Stimulated activated naive CD4-positive, alpha-beta T cell treated with Interleukin-2 at 50 U/mL for 16 hours (primary cell): ENCODE measurements around the gene ZNF761.
"Not testable (repeated sequence)": the region's sequence is repeated elsewhere in the genome, so short reads cannot be mapped to it uniquely, and the experiment has no call there.

Experiments
- DNase-seq: peaks from one replicate; lab custom pipeline; 2025; lab: John Stamatoyannopoulos, UW

Gene ZNF761

GRCh38 chr19:53431399-53432087 lies at the start of gene ZNF761:
Gene ZNF761, plus strand, starts transcription at chr19:53431984. Its CDS starts 15,285 bp downstream, at chr19:53447269.
- peak; percentile 92 for DNase-seq

- DNase-seq, result no peak
Measured at GRCh38 chr19:53388168-53388567, 43.6 kb upstream of the ZNF761 start.

- DNase-seq, result no peak
Measured at GRCh38 chr19:53388904-53389303, 42.9 kb upstream of the ZNF761 start.

- DNase-seq, result no peak
Measured at GRCh38 chr19:53389571-53389970, 42.2 kb upstream of the ZNF761 start.

GRCh38 chr19:53389978-53390377 lies 41.8 kb upstream of the ZNF761 start:
- no peak for DNase-seq

GRCh38 chr19:53394522-53394973 lies 37.2 kb upstream of the ZNF761 start:
- DNase-seq, result no peak

GRCh38 chr19:53394974-53395839 lies 36.6 kb upstream of the ZNF761 start, which contains the start of gene ZNF765:
Gene ZNF765, plus strand, starts transcription at chr19:53395149. Its CDS starts 2,867 bp downstream, at chr19:53398016.
- peak; percentile 91 for DNase-seq

GRCh38 chr19:53395840-53396524 lies 35.8 kb upstream of the ZNF761 start:
- not testable (repeated sequence) for DNase-seq

- DNase-seq, result no peak
Measured at GRCh38 chr19:53396525-53396868, 35.3 kb upstream of the ZNF761 start.

GRCh38 chr19:53397918-53398317 lies 33.9 kb upstream of the ZNF761 start:
- DNase-seq, result not testable (repeated sequence)

GRCh38 chr19:53409505-53410204 lies 22.1 kb upstream of the ZNF761 start:
- DNase-seq, result no peak

- not testable (repeated sequence) for DNase-seq
Measured at GRCh38 chr19:53420520-53421315, 11.1 kb upstream of the ZNF761 start.

- no peak for DNase-seq
Measured at GRCh38 chr19:53422551-53422950, 9.2 kb upstream of the ZNF761 start.

- DNase-seq, result not testable (repeated sequence)
Measured at GRCh38 chr19:53423074-53423473, 8.7 kb upstream of the ZNF761 start.

GRCh38 chr19:53423680-53424079 lies 8.1 kb upstream of the ZNF761 start:
- not testable (repeated sequence) for DNase-seq

GRCh38 chr19:53424968-53425597 lies 6.7 kb upstream of the ZNF761 start:
- peak; percentile 34 for DNase-seq

- no peak for DNase-seq
Measured at GRCh38 chr19:53432088-53432661, 391 bp downstream of the ZNF761 start.

GRCh38 chr19:53443809-53444208 lies 12.0 kb downstream of the ZNF761 start:
- DNase-seq, result not testable (repeated sequence)

- not testable (repeated sequence) for DNase-seq
Measured at GRCh38 chr19:53447196-53447595, 15.4 kb downstream of the ZNF761 start.

GRCh38 chr19:53455828-53456227 lies 24.0 kb downstream of the ZNF761 start:
- DNase-seq, result no peak
